22Rv1 (cell line): Measurements from ENCODE around the gene SNTB2.

ENCODE experiments used
- H3K27ac ChIP-seq: fragments of 450-650 bp; 2 replicates; pipeline ENCODE4 v1.5.1; 2017
- ZFX ChIP-seq: fragments of 450-650 bp; IDR thresholded peaks from 2 replicates; pipeline ENCODE4 v1.6.1; 2017; ENCODE audit warnings: antibody characterized with exemption, borderline replicate concordance
- TF ChIP-seq, protein P1 (sequence below): fragments of 450-650 bp; IDR thresholded peaks from 2 replicates; pipeline ENCODE4 v1.5.1; 2017; ENCODE audit warnings: mild to moderate bottlenecking

The SNTB2 gene

DNA sequence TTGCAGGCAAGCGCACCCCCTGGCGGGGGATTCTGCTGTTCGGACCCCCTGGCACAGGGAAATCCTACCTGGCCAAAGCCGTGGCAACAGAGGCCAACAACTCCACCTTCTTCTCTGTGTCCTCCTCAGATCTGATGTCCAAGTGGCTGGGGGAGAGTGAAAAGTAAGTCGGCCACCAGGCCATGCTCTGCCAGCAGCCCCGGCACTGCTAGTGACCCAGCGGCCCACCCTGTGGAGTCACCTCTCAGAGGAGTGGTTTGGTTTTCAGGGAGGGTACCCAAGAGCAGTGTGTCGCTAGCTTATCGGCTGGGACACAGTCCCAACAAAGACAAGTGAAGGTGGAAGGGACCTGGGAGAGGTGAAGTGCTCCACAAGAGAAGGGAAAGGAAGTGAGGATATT lies 132.4 kb downstream of the SNTB2 start:
- no peak for TF ChIP-seq ZFX
- TF ChIP-seq, protein P1, sequence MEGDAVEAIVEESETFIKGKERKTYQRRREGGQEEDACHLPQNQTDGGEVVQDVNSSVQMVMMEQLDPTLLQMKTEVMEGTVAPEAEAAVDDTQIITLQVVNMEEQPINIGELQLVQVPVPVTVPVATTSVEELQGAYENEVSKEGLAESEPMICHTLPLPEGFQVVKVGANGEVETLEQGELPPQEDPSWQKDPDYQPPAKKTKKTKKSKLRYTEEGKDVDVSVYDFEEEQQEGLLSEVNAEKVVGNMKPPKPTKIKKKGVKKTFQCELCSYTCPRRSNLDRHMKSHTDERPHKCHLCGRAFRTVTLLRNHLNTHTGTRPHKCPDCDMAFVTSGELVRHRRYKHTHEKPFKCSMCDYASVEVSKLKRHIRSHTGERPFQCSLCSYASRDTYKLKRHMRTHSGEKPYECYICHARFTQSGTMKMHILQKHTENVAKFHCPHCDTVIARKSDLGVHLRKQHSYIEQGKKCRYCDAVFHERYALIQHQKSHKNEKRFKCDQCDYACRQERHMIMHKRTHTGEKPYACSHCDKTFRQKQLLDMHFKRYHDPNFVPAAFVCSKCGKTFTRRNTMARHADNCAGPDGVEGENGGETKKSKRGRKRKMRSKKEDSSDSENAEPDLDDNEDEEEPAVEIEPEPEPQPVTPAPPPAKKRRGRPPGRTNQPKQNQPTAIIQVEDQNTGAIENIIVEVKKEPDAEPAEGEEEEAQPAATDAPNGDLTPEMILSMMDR: no peak
- H3K27ac ChIP-seq: no peak overlapping the region

DNA sequence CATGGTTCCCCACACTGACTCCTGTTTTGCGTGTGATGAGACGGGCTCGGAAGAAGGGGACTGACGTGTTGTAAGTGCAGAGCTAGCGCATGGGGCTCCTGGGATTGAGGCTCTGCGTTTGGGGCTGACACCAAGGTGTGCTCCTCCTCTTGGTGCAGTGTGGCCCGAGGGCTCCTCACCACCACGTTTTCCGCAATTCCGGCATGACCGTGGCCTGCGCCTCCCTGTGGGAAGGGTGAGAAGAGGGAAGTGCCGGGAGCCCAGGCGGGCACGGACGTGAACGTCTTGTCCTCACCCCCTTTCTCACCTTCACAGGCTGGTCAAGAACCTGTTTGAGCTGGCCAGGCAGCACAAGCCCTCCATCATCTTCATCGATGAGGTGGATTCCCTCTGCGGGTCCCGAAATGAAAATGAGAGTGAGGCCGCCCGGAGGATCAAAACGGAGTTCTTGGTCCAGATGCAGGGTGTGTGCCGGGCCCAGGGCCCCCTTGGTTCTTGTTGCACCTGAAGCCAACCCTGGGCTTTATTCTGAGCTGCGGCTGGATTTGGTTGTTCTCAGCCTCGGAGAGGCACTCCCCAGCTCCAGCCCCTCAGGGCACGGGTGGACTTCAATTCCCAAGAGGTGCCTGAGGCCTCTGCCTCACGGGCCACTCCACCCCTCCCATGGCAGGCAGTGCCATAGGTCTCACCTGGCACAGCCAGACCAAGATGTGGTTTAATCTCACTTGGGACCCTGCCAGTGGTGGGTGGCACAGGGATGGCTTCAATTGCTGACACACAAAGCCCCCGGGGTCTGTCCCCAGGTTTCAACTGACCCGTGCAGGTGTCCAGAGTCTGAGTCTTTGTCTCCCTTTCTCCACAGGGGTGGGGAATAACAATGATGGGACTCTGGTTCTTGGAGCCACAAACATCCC lies 133.1 kb downstream of the SNTB2 start:
- H3K27ac ChIP-seq: no peak overlapping the region
- no peak for TF ChIP-seq ZFX
- TF ChIP-seq, protein P1: no peak

DNA sequence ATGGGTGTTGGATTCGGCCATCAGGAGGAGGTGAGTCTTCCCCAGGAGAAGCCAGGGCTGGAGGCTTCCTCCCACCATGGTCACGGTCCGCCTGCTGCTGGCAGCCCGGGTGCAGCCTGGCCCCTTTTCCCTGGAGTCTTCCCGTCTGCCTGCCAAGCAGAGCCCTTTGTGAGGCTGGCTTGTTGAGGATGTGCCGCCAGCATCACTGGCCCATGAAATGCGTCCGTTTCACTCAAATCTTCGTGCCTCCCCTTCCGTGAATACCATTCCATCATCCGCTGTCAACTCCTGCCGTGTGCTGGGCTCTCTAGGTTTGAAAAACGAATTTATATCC lies 133.7 kb downstream of the SNTB2 start:
- no peak for TF ChIP-seq ZFX
- TF ChIP-seq, protein P1: no peak
- no peak overlapping the region for H3K27ac ChIP-seq

DNA sequence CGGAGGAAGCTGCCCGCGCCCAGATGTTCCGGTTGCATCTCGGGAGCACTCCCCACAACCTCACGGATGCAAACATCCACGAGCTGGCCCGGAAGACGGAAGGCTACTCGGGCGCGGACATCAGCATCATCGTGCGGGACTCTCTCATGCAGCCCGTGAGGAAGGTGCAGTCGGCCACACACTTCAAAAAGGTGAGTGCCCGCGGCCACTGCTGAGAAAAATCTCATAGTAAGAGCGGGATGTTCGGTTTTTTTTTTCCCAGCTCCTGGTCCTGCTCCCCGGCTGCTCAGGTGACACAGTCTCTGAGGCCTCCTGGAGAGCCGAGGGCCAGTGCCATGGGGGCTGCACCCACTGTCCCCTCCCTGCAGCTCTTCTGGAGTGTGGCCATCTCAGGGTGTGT lies 134.1 kb downstream of the SNTB2 start:
- no peak overlapping the region for H3K27ac ChIP-seq
- TF ChIP-seq, protein P1: no peak
- TF ChIP-seq ZFX: no peak

DNA sequence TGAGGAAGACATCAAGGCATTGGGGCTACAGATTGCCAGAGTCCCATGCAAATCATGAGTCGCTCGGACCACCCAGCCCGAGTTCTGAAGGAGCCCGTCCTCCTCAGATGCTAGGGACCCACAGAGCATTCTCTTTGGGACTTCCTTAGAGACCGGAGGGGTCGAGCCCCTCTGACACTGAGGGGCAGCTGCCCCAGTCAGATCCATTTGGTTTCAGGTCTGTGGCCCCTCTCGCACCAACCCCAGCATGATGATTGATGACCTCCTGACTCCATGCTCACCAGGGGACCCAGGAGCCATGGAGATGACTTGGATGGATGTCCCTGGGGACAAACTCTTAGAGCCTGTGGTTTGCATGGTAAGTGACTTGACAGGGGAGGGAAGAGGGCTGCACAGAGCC lies 135.4 kb downstream of the SNTB2 start:
- TF ChIP-seq, protein P1: no peak
- no peak for TF ChIP-seq ZFX
- H3K27ac ChIP-seq: no peak overlapping the region; the same call in 1 of the 2 replicates

DNA sequence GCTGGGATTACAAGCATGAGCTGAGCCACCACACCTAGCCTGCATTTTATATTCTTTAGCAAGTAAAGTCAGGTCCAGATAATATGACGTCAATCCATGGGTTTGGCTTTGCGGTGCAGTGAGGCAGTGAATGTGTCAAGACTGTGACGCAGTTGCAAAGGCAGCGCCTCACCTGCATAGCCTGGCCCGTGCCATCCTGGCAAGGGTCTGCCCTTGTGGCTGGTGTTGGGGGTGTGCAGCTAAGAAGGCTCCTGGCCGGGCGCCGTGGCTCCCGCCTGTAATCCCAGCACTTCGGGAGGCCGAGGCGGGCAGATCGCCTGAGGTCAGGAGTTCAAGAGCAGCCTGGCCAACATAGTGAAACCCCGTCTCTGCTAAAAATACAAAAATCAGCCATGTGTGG lies 136.5 kb downstream of the SNTB2 start:
- H3K27ac ChIP-seq: 0 out of 2 replicates have a peak overlapping the region, but pooled peaks have one; percentile 20
- TF ChIP-seq, protein P1: no peak
- no peak for TF ChIP-seq ZFX

DNA sequence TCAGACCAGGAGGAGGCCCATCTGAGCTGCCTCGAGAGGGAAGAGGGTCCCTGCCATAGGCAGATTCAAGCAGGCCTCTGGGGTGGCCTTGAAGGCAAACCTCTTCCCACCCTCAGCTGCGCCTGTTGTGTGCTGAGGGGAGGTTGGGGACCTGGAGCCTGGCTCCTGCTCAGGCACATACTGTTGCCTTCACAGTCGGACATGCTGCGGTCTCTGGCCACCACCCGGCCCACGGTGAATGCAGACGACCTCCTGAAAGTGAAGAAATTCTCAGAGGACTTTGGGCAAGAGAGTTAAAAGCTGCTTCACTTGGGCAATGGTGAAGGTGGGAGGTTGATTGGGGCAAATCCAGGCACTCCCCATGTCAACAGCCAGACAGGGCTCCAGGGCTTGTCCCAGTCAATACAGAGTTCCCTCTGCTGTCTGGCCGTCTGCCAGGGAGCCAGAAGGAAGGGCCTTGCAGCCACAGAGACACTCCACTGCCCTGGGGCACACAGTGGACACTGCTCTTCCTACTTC lies 137.1 kb downstream of the SNTB2 start:
- TF ChIP-seq, protein P1: no peak
- no peak for TF ChIP-seq ZFX
- H3K27ac ChIP-seq: peak overlapping the region; percentile 20
